NT2/D1 (cell line): ENCODE data around the gene IQSEC1.

ENCODE experiments used
- SUZ12 ChIP-seq: IDR thresholded peaks from 2 replicates; pipeline ENCODE4 v1.6.1; 2011; ENCODE audit not compliant: insufficient read length, insufficient read depth; ENCODE audit errors: extremely low read depth
- ZNF274 ChIP-seq: IDR thresholded peaks from 2 replicates; pipeline ENCODE4 v1.6.1; 2011; ENCODE audit warnings: mild to moderate bottlenecking, low read depth, low read length

GRCh38 chr3:12893247-12893646, 180.0 kb downstream of the IQSEC1 start:
- no peak for TF ChIP-seq ZNF274
- no peak for TF ChIP-seq SUZ12
